HUES48 (cell line): Measurements from ENCODE around the gene TMEM50A.
"Not testable (repeated sequence)": the region's sequence is repeated elsewhere in the genome, so short reads cannot be mapped to it uniquely, and the experiment has no call there.

Source experiments
- H3K27ac ChIP-seq: one replicate; pipeline ENCODE4 v1.7.0; 2013; ENCODE audit warnings: low read depth, low read length, inconsistent platforms
- H3K27me3 ChIP-seq: 2 replicates; pipeline ENCODE4 v1.6.1; 2013; ENCODE audit warnings: mild to moderate bottlenecking, low read length; ENCODE audit not compliant: control insufficient read depth, insufficient read depth
- H3K36me3 ChIP-seq: 2 replicates; pipeline ENCODE4 v1.6.1; 2013; ENCODE audit warnings: low read length; ENCODE audit not compliant: control insufficient read depth, insufficient read depth
- H3K4me1 ChIP-seq: 2 replicates; pipeline ENCODE4 v1.6.1; 2013; ENCODE audit warnings: mild to moderate bottlenecking, low read length; ENCODE audit not compliant: control insufficient read depth, insufficient read depth
- H3K4me3 ChIP-seq: 2 replicates; pipeline ENCODE4 v1.5.1; 2013; ENCODE audit warnings: mild to moderate bottlenecking, low read depth, low read length
- H3K9ac ChIP-seq: 2 replicates; pipeline ENCODE4 v1.6.1; 2013; ENCODE audit warnings: mild to moderate bottlenecking, low read depth, low read length, moderate library complexity
- H3K9me3 ChIP-seq: 2 replicates; pipeline ENCODE4 v1.6.1; 2013; ENCODE audit warnings: low read length; ENCODE audit not compliant: control insufficient read depth, insufficient read depth

TMEM50A gene

DNA sequence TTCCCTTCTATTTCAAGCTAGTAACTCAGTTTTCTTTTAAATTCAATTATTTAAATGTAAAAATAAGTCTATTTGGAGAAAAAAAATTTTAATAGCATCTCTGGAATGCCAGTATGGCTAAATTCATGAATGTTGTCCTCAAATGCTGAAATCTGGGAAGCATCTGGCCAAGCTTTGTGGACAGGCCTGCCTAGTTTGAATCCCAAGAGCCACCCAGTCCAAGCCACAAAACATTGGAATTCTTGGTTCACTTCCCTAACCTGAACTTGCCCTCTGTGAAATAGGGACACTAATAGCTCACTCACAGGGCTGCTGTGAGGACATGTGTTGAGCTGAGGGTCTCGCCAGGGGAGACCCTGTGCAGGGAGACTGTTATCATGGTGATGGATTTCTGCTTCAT, 28.6 kb upstream of the TMEM50A start:
- not testable (repeated sequence) for H3K27ac ChIP-seq, H3K4me3 ChIP-seq, H3K27me3 ChIP-seq, H3K4me1 ChIP-seq, H3K9me3 ChIP-seq, H3K9ac ChIP-seq, H3K36me3 ChIP-seq

DNA sequence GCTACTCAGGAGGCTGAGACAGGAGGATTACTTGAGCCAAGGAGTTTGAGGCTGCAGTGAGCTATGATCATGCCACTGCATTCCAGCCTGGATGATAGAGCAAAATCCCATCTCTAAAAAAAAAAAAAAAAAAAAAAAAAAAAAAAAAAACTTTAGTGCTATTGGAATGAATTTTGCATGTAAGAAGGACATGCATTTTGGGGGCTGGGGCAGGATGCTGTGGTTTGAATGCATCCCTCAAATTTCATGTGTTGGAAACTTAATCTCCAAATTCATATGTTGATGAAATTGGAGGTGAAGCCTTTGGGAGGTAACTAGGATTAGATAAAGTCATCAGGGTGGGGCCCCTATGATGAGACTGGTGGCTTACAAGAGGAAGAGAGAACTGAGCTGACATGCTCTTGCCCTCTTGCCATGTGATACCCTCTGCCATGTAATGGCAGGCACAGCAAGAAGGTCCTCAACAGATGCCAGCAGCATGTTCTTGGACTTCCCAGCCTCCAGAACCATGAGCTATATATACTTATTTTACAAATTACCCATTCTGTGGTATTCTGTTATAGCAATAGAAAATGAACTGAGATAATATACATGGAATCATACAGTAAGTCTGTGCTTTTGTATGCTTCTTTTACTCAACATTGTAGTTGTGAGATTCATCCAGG, 25.2 kb upstream of the TMEM50A start:
- H3K4me1 ChIP-seq, H3K36me3 ChIP-seq, H3K27me3 ChIP-seq, H3K9ac ChIP-seq, H3K4me3 ChIP-seq, H3K9me3 ChIP-seq, H3K27ac ChIP-seq: not testable (repeated sequence)

DNA sequence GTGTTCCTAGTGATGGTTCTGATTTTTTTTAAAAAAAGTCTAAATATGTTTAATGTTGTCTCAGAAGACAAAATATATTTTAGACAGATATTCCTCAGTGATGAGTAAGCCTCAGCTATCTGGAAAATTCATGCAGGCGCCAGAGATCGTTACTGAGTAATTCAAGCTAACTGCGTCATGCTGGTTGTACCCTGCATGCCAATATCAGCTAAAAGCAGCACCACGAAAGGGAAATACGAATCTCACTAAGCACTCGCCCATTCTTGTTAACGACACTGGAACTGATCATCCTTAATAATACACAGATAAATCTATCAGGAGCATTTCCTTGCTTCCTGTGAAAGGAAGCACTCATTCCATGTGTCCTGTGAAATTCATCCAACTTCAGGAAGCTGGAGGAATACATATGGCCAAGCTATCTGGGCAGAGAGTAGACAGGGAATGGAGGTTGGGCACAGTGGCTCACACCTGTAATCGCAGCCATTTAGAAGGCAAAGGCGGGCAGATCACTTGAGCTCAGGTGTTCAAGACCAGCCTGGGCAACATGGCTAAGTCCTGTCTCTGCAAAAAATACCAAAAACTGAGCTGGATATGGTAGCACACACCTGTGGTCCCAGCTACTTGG, 17.7 kb upstream of the TMEM50A start:
- H3K36me3 ChIP-seq, H3K27me3 ChIP-seq, H3K27ac ChIP-seq, H3K9me3 ChIP-seq, H3K4me1 ChIP-seq, H3K4me3 ChIP-seq, H3K9ac ChIP-seq: not testable (repeated sequence)

DNA sequence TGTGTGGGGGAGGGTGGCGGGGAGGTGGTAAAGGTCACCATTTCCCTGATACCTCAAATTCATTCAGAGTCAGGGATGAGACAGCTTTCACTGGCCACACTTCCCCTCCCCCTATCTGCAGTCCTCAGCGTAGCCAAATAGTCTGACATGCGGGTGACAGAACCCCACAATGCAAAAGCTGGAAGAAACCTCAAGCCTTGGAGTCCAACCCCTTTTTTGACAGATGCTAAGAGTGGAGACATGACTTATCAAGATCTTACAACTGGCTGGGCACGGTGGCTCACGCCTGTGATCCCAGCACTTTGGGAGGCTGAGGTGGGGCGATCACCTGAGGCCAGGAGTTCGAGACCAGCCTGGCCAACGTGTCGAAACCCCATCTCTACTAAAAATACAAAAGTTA, 16.0 kb upstream of the TMEM50A start:
- not testable (repeated sequence) for H3K27ac ChIP-seq, H3K4me1 ChIP-seq, H3K9me3 ChIP-seq, H3K9ac ChIP-seq, H3K36me3 ChIP-seq, H3K27me3 ChIP-seq, H3K4me3 ChIP-seq

DNA sequence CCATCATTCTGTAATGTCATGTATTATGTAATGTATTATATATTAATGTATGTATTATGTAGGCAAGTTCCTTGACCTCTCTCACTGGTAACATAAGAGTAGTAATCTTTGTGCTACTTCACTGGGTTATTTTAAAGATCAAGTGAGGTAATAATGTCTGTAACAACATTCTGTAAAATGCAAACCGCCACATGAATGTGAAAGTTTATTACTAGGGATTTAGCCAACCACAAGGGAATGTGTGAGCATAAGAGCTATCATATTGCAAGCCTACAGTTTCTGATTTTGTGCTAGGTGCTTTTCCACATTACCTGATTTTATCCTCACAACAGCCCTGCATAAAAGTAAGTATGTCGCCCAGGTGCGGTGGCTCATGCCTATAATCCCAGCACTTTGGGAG, 13.7 kb upstream of the TMEM50A start:
- H3K4me3 ChIP-seq, H3K36me3 ChIP-seq, H3K9me3 ChIP-seq, H3K4me1 ChIP-seq, H3K9ac ChIP-seq, H3K27me3 ChIP-seq, H3K27ac ChIP-seq: not testable (repeated sequence)

DNA sequence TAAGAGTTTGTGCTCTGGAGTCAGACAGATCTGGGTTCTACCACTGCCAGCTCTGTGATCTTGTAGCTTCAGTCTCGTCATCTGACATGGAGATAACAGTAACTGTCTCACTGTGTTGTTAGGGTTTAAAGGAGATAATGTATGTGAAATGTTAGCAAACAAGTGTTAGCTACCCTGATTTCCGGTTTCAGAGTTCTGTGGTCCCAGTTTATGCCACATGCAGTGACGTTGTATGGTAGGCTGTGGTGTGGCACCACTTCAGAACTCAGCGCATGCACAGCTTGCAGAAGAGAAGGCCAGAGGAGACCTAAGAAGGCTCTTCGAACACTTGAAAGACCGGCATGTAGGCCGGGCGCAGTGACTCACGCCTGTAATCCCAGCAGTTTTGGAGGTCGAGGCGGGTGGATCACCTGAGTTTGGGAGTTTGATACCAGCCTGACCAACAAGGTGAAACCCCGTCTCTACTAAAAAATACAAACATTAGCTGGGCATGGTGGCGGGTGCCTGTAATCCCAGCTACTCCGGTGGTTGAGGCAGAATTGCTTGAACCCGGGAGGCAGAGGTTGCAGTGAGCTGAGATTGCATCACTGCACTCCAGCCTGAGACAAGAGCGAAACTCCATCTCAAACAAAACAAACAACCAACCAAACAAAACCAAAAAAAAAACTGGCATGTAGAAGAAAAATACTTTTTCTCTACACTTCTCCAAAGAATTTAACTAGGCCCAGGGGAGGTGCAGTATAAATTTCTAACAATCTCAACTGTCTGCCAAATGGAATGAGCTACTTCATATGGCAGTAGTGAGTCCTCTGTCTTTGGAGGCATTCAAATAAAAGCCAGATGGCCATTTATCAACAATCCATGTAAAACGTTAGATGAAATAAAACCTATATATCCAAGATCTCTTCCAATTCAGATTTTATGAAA, 10.0 kb upstream of the TMEM50A start:
- not testable (repeated sequence) for H3K9me3 ChIP-seq, H3K36me3 ChIP-seq, H3K27me3 ChIP-seq, H3K9ac ChIP-seq, H3K4me3 ChIP-seq, H3K4me1 ChIP-seq, H3K27ac ChIP-seq

DNA sequence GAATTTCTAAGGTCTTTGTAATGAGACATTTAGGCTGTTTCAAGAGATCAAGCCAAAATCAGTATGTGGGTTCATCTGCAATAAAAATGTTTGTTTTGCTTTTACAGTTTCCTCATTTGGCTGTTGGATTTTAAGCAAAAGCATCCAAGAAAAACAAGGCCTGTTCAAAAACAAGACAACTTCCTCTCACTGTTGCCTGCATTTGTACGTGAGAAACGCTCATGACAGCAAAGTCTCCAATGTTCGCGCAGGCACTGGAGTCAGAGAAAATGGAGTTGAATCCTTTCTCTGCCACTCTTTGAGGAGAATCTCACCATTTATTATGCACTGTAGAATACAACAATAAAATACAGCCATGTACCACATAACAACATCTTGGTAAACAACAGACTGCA, 9.3 kb upstream of the TMEM50A start:
- H3K4me1 ChIP-seq, H3K4me3 ChIP-seq, H3K36me3 ChIP-seq, H3K27me3 ChIP-seq, H3K9ac ChIP-seq, H3K9me3 ChIP-seq, H3K27ac ChIP-seq: not testable (repeated sequence)

DNA sequence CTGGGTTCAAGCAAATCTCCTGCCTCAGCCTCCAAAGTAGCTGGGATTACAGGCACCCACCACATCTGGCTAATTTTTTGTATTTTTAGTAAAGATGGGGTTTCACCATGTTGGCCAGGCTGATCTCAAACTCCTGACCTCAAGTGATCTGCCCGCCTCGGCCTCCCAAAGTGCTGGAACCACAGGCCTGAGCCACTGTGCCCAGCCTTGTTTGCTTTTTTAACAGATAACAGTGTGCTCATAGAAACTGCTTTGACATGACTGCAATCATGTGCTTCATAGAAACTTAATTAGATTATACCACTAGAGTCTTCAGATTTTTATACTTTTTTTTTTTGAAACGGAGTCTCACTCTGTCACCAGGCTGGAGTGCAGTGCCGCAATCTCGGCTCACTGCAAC, 8.8 kb upstream of the TMEM50A start:
- H3K9ac ChIP-seq, H3K4me3 ChIP-seq, H3K27ac ChIP-seq: not testable (repeated sequence)

DNA sequence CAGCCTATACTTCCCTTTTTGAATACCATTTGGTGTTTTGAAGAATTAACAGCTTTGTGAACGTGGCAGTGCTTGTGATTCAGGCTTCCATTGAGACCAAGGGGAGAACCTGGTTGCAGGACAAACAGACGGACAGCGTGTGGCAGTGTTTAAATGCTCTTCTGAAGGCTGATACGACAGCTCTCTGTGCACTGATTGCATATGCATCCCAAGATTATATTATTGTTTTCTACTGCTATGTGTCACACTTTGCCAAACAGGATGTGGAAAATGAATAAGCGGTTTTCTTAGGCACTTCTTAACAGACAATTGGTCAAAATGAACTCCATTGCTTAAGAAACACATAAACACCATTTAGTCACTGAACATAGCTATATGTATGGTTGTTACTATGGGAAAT, 8.2 kb upstream of the TMEM50A start:
- H3K36me3 ChIP-seq, H3K9ac ChIP-seq, H3K27ac ChIP-seq, H3K4me3 ChIP-seq, H3K9me3 ChIP-seq, H3K4me1 ChIP-seq, H3K27me3 ChIP-seq: not testable (repeated sequence)

More for the DNA sequence above, 8.8 kb upstream of the TMEM50A start:
- H3K9me3 ChIP-seq, H3K4me1 ChIP-seq, H3K27me3 ChIP-seq, H3K36me3 ChIP-seq: not testable (repeated sequence)

DNA sequence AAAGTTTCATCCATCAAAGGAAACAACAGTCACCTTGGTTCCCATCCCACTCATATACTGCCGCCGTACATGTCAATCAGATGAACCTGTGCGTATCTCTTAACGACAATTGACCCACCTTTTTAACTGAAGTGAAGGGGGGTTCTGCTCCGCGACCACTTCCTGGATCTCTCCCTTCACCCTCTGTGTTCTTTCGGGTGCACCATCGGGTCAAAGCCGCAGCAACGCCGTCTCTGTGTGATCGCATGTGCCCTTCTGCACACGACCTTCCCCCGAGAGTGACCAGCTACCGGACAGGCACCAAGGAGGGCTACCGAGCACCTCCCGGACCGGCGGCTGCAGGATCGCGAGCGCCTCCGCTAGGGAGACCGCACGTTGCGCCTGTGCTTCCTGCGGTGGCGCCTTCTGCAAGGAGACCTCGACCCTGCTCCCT, 1.2 kb upstream of the TMEM50A start:
- H3K36me3 ChIP-seq, H3K27ac ChIP-seq, H3K9ac ChIP-seq, H3K9me3 ChIP-seq, H3K4me1 ChIP-seq, H3K27me3 ChIP-seq: not testable (repeated sequence)
- peak overlapping the region; percentile 85 for H3K4me3 ChIP-seq

DNA sequence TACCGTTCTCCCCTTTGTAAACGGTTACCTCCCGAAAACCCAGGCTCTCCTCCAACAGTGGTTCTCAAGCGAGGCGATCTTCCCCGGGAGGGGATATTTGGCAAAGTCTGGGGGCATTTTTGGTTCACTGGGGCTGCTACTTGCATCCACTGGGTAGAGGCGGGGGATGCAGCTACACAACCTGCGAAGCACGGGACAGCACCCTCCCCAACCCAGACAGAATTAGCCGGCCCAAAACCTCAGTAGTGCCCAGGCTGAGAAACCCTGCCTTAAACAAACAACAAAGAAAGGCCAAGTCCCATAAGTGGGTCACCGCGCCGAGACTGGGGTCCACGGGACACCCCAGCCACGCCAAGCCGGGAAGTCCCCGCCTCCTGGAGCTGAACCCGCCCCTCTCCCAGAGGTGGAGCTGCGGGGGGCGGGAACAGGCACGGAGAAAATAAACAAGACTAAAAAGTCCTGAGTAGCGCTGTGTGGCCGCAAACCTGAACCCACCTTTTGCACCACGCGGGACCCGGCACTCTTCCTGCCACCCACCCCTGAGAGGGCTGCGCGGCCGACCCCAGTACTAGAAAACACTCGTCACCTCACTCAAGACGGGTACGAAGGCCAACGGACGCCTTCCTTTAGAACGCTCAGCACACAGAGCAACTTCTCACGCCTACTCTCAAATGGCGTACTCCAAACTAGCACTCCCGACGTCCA, 499 bp upstream of the TMEM50A start:
- not testable (repeated sequence) for H3K9ac ChIP-seq, H3K27me3 ChIP-seq, H3K9me3 ChIP-seq, H3K4me1 ChIP-seq, H3K36me3 ChIP-seq
- Histone ChIP-seq H3K27ac (peak overlapping the region; percentile 91), H3K4me3 (peak overlapping the region; percentile 98)
